ENCODE results near the gene USP1.

Gene USP1

GRCh38 chr1:62484824-62485468 lies 48.1 kb downstream of the USP1 start:
- no peak for DNase-seq (ENCODE audit: low spot score)

GRCh38 chr1:62487956-62488355 lies 51.1 kb downstream of the USP1 start:
- no peak for DNase-seq (ENCODE audit: low spot score)

GRCh38 chr1:62492521-62492920 lies 55.7 kb downstream of the USP1 start:
- DNase-seq (ENCODE audit: low spot score): no peak

GRCh38 chr1:62493656-62494055 lies 56.8 kb downstream of the USP1 start:
- DNase-seq (ENCODE audit: low spot score): no peak

DNA sequence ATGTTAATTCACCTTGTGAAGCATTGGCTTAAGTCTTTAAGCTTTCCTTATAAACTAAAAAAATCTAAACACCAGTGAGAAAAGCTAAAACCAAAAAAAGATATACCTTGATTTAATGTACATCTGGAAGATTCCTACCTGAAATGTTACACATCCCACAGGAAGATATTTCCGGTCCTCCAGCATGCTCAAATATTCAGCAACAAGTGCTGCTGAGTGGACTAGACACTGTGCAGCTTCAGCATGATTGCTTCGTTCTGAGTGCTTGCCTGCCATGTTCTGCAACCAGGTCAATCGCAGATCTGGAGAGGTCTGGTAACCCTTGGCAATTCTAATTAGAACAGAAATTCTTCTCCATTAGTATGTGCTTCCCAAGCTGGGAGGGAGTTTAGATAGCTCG lies 57.3 kb downstream of the USP1 start:
- no peak for DNase-seq (ENCODE audit: low spot score)

DNA sequence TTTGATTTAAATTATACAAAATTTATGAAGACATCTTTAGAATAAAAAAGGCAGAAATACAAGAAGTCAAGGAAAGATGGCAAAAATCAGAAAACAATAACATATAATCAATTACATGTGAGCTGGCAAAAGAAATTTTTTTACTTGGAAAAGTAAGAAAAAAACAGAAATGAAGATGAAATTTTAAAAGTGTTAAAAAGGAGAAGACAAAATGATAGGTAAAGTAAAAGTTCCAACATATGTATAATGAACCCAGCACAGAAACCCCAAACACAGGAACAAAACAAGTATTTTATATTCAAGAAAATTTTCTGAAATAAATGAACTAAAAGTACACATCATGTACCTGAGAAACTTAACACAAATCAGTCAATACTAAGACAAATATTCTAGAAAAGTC lies 63.4 kb downstream of the USP1 start:
- DNase-seq (ENCODE audit: low spot score): no peak
